Measurements from ENCODE around the gene MBD3L4. TPM values are rescaled to one million over a fixed set of nuclear protein-coding genes. Genes with fewer than 3 reads are reported as not detected.

Gene MBD3L4
- total and polyA plus RNA-seq, 4 donors = not detected

GRCh38 chr19:7068599-7068998 is 28.6 kb upstream of the MBD3L4 start:
- H3K36me3 ChIP-seq (ENCODE audit: control insufficient read depth in 4 of 4, insufficient read depth in 3 of 4, low read depth in 1 of 4, low read length in 3 of 4) = peaks cover 9 to 17% (median 15%) of the 10 kb centered on the region in 4 donors
- H3K27me3 ChIP-seq (ENCODE audit: control insufficient read depth in 4 of 4, insufficient read depth in 4 of 4, low read length in 3 of 4) = no peaks in the 10 kb centered on the region
- 85% methylated on average over 6 of the region's 6 CpGs for WGBS
- TF ChIP-seq REST (IDR thresholded peaks at IDR 0.05) (no peak), JUND (IDR thresholded peaks at IDR 0.05) (no peak), NR2F2 (IDR thresholded peaks at IDR 0.05) (no peak), RXRA (IDR thresholded peaks at IDR 0.05) (no peak), HNF4G (IDR thresholded peaks at IDR 0.05) (no peak), EGR1 (IDR thresholded peaks at IDR 0.05; ENCODE audit: low read depth in 2 of 2) (no peak), RAD21 (IDR thresholded peaks at IDR 0.05) (no peak), ZBTB33 (IDR thresholded peaks at IDR 0.05) (no peak)
- TF ChIP-seq, protein P1, sequence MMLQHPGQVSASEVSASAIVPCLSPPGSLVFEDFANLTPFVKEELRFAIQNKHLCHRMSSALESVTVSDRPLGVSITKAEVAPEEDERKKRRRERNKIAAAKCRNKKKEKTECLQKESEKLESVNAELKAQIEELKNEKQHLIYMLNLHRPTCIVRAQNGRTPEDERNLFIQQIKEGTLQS (IDR thresholded peaks at IDR 0.05) = no peak
- no peak overlapping the region for H3K27ac ChIP-seq (ENCODE audit: low read depth in 1 of 2, low read length in 2 of 2)
- DNase-seq (ENCODE audit: low spot score) = no peak
- peaks cover 4 to 9% (median 8%) of the 10 kb centered on the region in 4 donors for H3K4me1 ChIP-seq (ENCODE audit: control insufficient read depth in 4 of 4, insufficient read depth in 4 of 4, low read length in 3 of 4)
- peaks cover 0 to 7% (median 2%) of the 10 kb centered on the region in 4 donors for H3K9me3 ChIP-seq (ENCODE audit: control insufficient read depth in 4 of 4, low read length in 3 of 4)
- H3K9ac ChIP-seq (ENCODE audit: low read depth in 1 of 2, low read length in 2 of 2) = no peak overlapping the region
- H3K4me3 ChIP-seq (ENCODE audit: low read depth in 1 of 3, low read length in 3 of 3) = no peak overlapping the region

DNA sequence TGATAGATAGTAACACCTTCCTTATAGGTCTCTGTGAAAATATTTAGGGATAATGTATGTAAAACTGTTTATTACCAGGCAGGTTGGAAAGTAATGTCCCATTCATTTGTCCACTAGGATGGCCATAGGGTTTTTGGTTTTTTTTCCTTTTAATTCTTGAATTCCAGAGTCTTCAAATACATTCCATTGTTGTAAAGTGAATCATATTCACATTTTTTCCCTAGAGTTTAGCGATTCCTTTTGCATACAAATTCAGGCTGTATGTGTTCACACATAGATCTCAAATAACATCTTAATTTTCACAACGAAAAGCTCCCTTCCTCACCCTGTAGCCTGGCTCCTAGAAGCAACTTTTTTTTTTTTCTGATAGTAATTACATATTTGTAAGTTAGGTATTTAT is 27.7 kb upstream of the MBD3L4 start:
- H3K27me3 ChIP-seq (ENCODE audit: control insufficient read depth in 4 of 4, insufficient read depth in 4 of 4, low read length in 3 of 4) = no peaks in the 10 kb centered on the region
- H3K36me3 ChIP-seq (ENCODE audit: control insufficient read depth in 4 of 4, insufficient read depth in 3 of 4, low read depth in 1 of 4, low read length in 3 of 4) = peaks cover 6 to 12% (median 8%) of the 10 kb centered on the region in 4 donors
- H3K4me3 ChIP-seq (ENCODE audit: low read depth in 1 of 3, low read length in 3 of 3) = no peak overlapping the region
- no peak overlapping the region for H3K27ac ChIP-seq (ENCODE audit: low read depth in 1 of 2, low read length in 2 of 2)
- DNase-seq (ENCODE audit: low spot score) = no peak
- H3K9me3 ChIP-seq (ENCODE audit: control insufficient read depth in 4 of 4, low read length in 3 of 4) = peaks cover 0 to 4% (median under 1%) of the 10 kb centered on the region in 4 donors
- 83% methylated on average over 2 of the region's 2 CpGs for WGBS
- TF ChIP-seq HNF4G (IDR thresholded peaks at IDR 0.05) (no peak), MAX (IDR thresholded peaks at IDR 0.05) (no peak), FOXA2 (IDR thresholded peaks at IDR 0.05) (no peak), EGR1 (IDR thresholded peaks at IDR 0.05; ENCODE audit: low read depth in 2 of 2) (no peak), HNF4A (conservative IDR thresholded peaks at IDR 0.05) (no peak), SP1 (IDR thresholded peaks at IDR 0.05) (no peak), RXRA (IDR thresholded peaks at IDR 0.05) (no peak), YY1 (IDR thresholded peaks at IDR 0.05) (no peak), RAD21 (IDR thresholded peaks at IDR 0.05) (no peak), GABPA (IDR thresholded peaks at IDR 0.05 in 1 of 2, conservative IDR thresholded peaks at IDR 0.05 in 1 of 2) (no peak), CTCF (IDR thresholded peaks at IDR 0.05; ENCODE audit: low read depth, low read length, missing input control) (no peak), JUND (IDR thresholded peaks at IDR 0.05) (no peak)
- TF ChIP-seq, protein P1 (IDR thresholded peaks at IDR 0.05) = no peak
- no peak overlapping the region for H3K9ac ChIP-seq (ENCODE audit: low read depth in 1 of 2, low read length in 2 of 2)
- H3K4me1 ChIP-seq (ENCODE audit: control insufficient read depth in 4 of 4, insufficient read depth in 4 of 4, low read length in 3 of 4) = peaks cover 4 to 9% (median 8%) of the 10 kb centered on the region in 4 donors

Data from liver (tissue), 9 donors.